Hepatocyte (in vitro differentiated cells): ENCODE data around the gene GARIN5B.

Experiments used
- CTCF ChIP-seq: fragments of 200-600 bp; sonication (generic); IDR thresholded peaks from 2 replicates; pipeline ENCODE4 v1.5.1; 2016; ENCODE audit warnings: antibody characterized with exemption, mild to moderate bottlenecking; ENCODE audit not compliant: poor library complexity
- EZH2 ChIP-seq: fragments of 200-600 bp; sonication (generic); IDR thresholded peaks from 2 replicates; pipeline ENCODE4 v1.6.1; 2016; ENCODE audit warnings: antibody characterized with exemption, mild to moderate bottlenecking, borderline replicate concordance

GRCh38 chr19:55376241-55376933, 13.3 kb upstream of the GARIN5B start, which contains the start of gene TMEM190:
- no peak for TF ChIP-seq CTCF
- TF ChIP-seq EZH2 = no peak
